HL-60 (cell line): ENCODE data around the gene KCNA3.
"Not testable (repeated sequence)": the region's sequence is repeated elsewhere in the genome, so short reads cannot be mapped to it uniquely, and the experiment has no call there.

Experiments
- DNase-seq, 2 experiments: peaks; one replicate each; pipeline ENCODE4 v3.0.0-alpha.2; 2010 to 2020; ENCODE audit warnings: low read depth in 1 of 2, low spot score in 1 of 2
- H3K27ac ChIP-seq: fragments of 250-450 bp; sonication (Bioruptor Pico); replicated peaks from 2 replicates; pipeline ENCODE4 v1.5.1; 2020; ENCODE audit warnings: mild to moderate bottlenecking, moderate library complexity
- H3K27me3 ChIP-seq: fragments of 250-450 bp; sonication (Bioruptor Pico); 2 replicates; pipeline ENCODE4 v1.5.1; 2021; ENCODE audit warnings: mild to moderate bottlenecking, moderate library complexity; ENCODE audit not compliant: insufficient read depth, poor library complexity, severe bottlenecking
- H3K4me3 ChIP-seq: replicated peaks from 2 replicates; pipeline ENCODE4 v1.5.1; 2011; ENCODE audit warnings: mild to moderate bottlenecking, control low read depth, low read length; ENCODE audit not compliant: insufficient read depth
- CTCF ChIP-seq: IDR thresholded peaks from one replicate; pipeline ENCODE4 v1.5.1; 2011; ENCODE audit warnings: low read length, control low read depth, inconsistent platforms; ENCODE audit not compliant: insufficient read depth
- GABPA ChIP-seq: IDR thresholded peaks from 2 replicates; pipeline ENCODE4 v1.6.1; 2012; ENCODE audit warnings: low read depth
- POLR2AphosphoS5 ChIP-seq: IDR thresholded peaks from 2 replicates; pipeline ENCODE4 v1.6.1; 2012; ENCODE audit warnings: low read depth
- REST ChIP-seq: IDR thresholded peaks from 2 replicates; pipeline ENCODE4 v1.6.1; 2012; ENCODE audit warnings: low read depth; ENCODE audit not compliant: insufficient replicate concordance
- SPI1 ChIP-seq: IDR thresholded peaks from 2 replicates; pipeline ENCODE4 v1.6.1; 2012; ENCODE audit warnings: low read depth, mild to moderate bottlenecking, borderline replicate concordance

The KCNA3 gene

GRCh38 chr1:110667776-110668175 lies 7.0 kb downstream of the KCNA3 start:
- DNase-seq = no peak
- H3K27me3 ChIP-seq = peaks cover 47% of the 10 kb centered on the region

GRCh38 chr1:110663241-110663640 lies 11.5 kb downstream of the KCNA3 start:
- Histone ChIP-seq H3K27me3 (peaks cover 18% of the 10 kb centered on the region), H3K27ac (no peak overlapping the region), H3K4me3 (no peak overlapping the region)
- DNase-seq = no peak
- TF ChIP-seq POLR2AphosphoS5 = no peak
- TF ChIP-seq REST = no peak
- TF ChIP-seq GABPA = no peak
- TF ChIP-seq SPI1 = no peak
- TF ChIP-seq CTCF = no peak

More at GRCh38 chr1:110667776-110668175, 7.0 kb downstream of the KCNA3 start:
- Histone ChIP-seq H3K4me3 (no peak overlapping the region), H3K27ac (no peak overlapping the region)
- TF ChIP-seq REST (no peak), CTCF (no peak), GABPA (no peak)

GRCh38 chr1:110659559-110659958 lies 15.2 kb downstream of the KCNA3 start:
- not testable (repeated sequence) for DNase-seq, H3K27ac ChIP-seq, H3K4me3 ChIP-seq, H3K27me3 ChIP-seq

- TF ChIP-seq POLR2AphosphoS5 (no peak), CTCF (no peak), REST (no peak), SPI1 (no peak), GABPA (no peak)
- peaks cover 2% of the 10 kb centered on the region for H3K27me3 ChIP-seq
- H3K4me3 ChIP-seq = no peak overlapping the region
- DNase-seq = no peak
- H3K27ac ChIP-seq = no peak overlapping the region
Observed at GRCh38 chr1:110657351-110657750, 17.4 kb downstream of the KCNA3 start.
